Fibroblast of mammary gland (primary cell): ENCODE data around the gene BMAL1.

Source experiments
- DNase-seq: peaks from one replicate; pipeline ENCODE4 v3.0.0-alpha.2; 2010; ENCODE audit warnings: low read depth
- H3K4me3 ChIP-seq: 2 replicates; pipeline ENCODE4 v1.5.1; 2011; ENCODE audit warnings: low read depth, mild to moderate bottlenecking, low read length, moderate library complexity; ENCODE audit not compliant: control insufficient read depth
- CTCF ChIP-seq: conservative IDR thresholded peaks from 2 replicates; pipeline ENCODE4 v1.5.1; 2011; ENCODE audit warnings: low read depth, low read length, inconsistent platforms; ENCODE audit not compliant: control insufficient read depth, insufficient read depth

BMAL1 gene

GRCh38 chr11:13336246-13336878 lies 58.8 kb downstream of the BMAL1 start:
- no peak overlapping the region for H3K4me3 ChIP-seq
- no peak for DNase-seq
- TF ChIP-seq CTCF, result no peak

GRCh38 chr11:13338019-13338426 lies 60.4 kb downstream of the BMAL1 start:
- TF ChIP-seq CTCF, result no peak
- peak; percentile 64 for DNase-seq
- H3K4me3 ChIP-seq, result peak overlapping the region; percentile 32

- no peak for TF ChIP-seq CTCF
- H3K4me3 ChIP-seq, result peak overlapping the region; percentile 32
- DNase-seq, result peak; percentile 62
These were observed 61.0 kb downstream of the BMAL1 start for GRCh38 chr11:13338427-13339069.

- peak; percentile 95 for DNase-seq
- H3K4me3 ChIP-seq, result no peak overlapping the region
- TF ChIP-seq CTCF, result no peak
These were observed 61.9 kb downstream of the BMAL1 start for GRCh38 chr11:13339195-13340153.

- H3K4me3 ChIP-seq, result no peak overlapping the region
- TF ChIP-seq CTCF, result no peak
- no peak for DNase-seq
These were observed 63.4 kb downstream of the BMAL1 start for GRCh38 chr11:13341026-13341425.

GRCh38 chr11:13343067-13343466 lies 65.5 kb downstream of the BMAL1 start:
- TF ChIP-seq CTCF, result no peak
- no peak for DNase-seq
- no peak overlapping the region for H3K4me3 ChIP-seq
